GM23338 (cell line): ENCODE measurements around the gene FBN2.

Source experiments
- CREB1 ChIP-seq: fragments of 250-450 bp; sonication (Bioruptor Pico); IDR thresholded peaks from 2 replicates; pipeline ENCODE4 v1.5.0; 2020; ENCODE audit warnings: low read depth, mild to moderate bottlenecking, moderate library complexity
- EZH2 ChIP-seq: fragments of 200-600 bp; sonication (generic); IDR thresholded peaks from one replicate; pipeline ENCODE4 v1.8.0; 2017; ENCODE audit warnings: antibody characterized with exemption, mild to moderate bottlenecking, low read depth; ENCODE audit not compliant: unreplicated experiment
- EZH2phosphoT487 ChIP-seq: fragments of 200-600 bp; sonication (generic); IDR thresholded peaks from one replicate; pipeline ENCODE4 v1.8.1; 2018; ENCODE audit warnings: antibody characterized with exemption; ENCODE audit not compliant: unreplicated experiment
- JUNB ChIP-seq: IDR thresholded peaks from one replicate; pipeline ENCODE4 v1.6.1; 2016; ENCODE audit warnings: antibody characterized with exemption; ENCODE audit not compliant: unreplicated experiment
- POLR2AphosphoS5 ChIP-seq: IDR thresholded peaks from 2 replicates; pipeline ENCODE4 v1.6.1; 2016; ENCODE audit warnings: antibody characterized with exemption, low read depth
- TF ChIP-seq, protein P1 (sequence below), 2 experiments: fragments of 200-600 bp in 1 of 2; sonication (generic) in 1 of 2; conservative IDR thresholded peaks; 2 replicates each; pipeline versions ENCODE4 v1.5.1 to v1.6.1; 2016 to 2017; ENCODE audit warnings: antibody characterized with exemption in 2 of 2, low read depth in 2 of 2, mild to moderate bottlenecking in 2 of 2, moderate library complexity in 1 of 2
- TF ChIP-seq, protein P2 (sequence below): IDR thresholded peaks from one replicate; pipeline ENCODE4 v1.6.1; 2018; ENCODE audit warnings: antibody characterized with exemption; ENCODE audit not compliant: unreplicated experiment

DNA sequence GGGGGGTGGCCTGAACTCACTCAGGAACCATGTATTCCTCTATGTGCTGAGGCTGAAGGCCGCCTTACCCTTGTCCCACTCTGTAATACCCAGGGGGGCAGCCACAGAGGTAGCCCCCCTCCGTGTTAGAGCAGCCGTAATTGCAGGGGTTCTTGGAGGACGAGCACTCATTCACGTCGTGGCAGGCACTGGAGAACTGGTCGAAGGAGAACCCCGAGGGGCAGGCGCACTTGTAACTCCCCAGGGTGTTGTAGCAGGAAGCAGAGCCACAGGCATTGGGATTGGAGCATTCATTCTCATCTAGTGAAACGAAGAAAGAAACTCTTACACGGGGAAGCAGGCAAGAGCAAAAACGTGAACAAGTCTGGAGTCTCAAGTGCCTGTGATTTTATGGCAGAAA lies 274.7 kb downstream of the FBN2 start:
- TF ChIP-seq EZH2phosphoT487 (no peak), JUNB (no peak), POLR2AphosphoS5 (no peak), EZH2 (no peak), CREB1 (no peak)
- TF ChIP-seq, protein P1, sequence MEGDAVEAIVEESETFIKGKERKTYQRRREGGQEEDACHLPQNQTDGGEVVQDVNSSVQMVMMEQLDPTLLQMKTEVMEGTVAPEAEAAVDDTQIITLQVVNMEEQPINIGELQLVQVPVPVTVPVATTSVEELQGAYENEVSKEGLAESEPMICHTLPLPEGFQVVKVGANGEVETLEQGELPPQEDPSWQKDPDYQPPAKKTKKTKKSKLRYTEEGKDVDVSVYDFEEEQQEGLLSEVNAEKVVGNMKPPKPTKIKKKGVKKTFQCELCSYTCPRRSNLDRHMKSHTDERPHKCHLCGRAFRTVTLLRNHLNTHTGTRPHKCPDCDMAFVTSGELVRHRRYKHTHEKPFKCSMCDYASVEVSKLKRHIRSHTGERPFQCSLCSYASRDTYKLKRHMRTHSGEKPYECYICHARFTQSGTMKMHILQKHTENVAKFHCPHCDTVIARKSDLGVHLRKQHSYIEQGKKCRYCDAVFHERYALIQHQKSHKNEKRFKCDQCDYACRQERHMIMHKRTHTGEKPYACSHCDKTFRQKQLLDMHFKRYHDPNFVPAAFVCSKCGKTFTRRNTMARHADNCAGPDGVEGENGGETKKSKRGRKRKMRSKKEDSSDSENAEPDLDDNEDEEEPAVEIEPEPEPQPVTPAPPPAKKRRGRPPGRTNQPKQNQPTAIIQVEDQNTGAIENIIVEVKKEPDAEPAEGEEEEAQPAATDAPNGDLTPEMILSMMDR (conservative IDR thresholded peaks at IDR 0.05; ENCODE audit: low read depth in 2 of 2) = no peak
- TF ChIP-seq, protein P2, sequence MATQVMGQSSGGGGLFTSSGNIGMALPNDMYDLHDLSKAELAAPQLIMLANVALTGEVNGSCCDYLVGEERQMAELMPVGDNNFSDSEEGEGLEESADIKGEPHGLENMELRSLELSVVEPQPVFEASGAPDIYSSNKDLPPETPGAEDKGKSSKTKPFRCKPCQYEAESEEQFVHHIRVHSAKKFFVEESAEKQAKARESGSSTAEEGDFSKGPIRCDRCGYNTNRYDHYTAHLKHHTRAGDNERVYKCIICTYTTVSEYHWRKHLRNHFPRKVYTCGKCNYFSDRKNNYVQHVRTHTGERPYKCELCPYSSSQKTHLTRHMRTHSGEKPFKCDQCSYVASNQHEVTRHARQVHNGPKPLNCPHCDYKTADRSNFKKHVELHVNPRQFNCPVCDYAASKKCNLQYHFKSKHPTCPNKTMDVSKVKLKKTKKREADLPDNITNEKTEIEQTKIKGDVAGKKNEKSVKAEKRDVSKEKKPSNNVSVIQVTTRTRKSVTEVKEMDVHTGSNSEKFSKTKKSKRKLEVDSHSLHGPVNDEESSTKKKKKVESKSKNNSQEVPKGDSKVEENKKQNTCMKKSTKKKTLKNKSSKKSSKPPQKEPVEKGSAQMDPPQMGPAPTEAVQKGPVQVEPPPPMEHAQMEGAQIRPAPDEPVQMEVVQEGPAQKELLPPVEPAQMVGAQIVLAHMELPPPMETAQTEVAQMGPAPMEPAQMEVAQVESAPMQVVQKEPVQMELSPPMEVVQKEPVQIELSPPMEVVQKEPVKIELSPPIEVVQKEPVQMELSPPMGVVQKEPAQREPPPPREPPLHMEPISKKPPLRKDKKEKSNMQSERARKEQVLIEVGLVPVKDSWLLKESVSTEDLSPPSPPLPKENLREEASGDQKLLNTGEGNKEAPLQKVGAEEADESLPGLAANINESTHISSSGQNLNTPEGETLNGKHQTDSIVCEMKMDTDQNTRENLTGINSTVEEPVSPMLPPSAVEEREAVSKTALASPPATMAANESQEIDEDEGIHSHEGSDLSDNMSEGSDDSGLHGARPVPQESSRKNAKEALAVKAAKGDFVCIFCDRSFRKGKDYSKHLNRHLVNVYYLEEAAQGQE = no peak
